ENCODE data around the gene NELFA.
A peak's percentile ranks its signal among the peaks of the same experiment; 100 is the strongest.

NELFA gene

DNA sequence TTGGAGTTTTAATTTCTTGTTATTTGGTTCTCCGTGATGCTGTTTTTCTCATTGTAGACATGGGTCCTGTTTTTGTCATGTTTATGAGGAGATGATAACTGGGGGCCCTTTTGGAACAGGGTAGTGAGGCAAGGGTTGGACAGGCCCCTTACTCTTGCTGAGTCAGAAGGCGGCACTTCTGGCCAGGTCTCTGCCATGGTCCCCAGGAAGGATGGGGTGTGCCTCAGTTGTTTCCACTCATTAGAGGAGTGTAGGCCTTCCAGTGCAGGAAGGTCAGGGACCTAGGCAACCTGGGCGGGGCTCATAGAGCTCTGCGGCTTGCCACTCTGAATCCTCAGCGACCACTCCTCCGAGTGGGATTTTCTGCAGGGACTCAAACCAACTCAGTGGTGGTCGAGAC, 68.2 kb downstream of the NELFA start:
- TF ChIP-seq, protein P1, sequence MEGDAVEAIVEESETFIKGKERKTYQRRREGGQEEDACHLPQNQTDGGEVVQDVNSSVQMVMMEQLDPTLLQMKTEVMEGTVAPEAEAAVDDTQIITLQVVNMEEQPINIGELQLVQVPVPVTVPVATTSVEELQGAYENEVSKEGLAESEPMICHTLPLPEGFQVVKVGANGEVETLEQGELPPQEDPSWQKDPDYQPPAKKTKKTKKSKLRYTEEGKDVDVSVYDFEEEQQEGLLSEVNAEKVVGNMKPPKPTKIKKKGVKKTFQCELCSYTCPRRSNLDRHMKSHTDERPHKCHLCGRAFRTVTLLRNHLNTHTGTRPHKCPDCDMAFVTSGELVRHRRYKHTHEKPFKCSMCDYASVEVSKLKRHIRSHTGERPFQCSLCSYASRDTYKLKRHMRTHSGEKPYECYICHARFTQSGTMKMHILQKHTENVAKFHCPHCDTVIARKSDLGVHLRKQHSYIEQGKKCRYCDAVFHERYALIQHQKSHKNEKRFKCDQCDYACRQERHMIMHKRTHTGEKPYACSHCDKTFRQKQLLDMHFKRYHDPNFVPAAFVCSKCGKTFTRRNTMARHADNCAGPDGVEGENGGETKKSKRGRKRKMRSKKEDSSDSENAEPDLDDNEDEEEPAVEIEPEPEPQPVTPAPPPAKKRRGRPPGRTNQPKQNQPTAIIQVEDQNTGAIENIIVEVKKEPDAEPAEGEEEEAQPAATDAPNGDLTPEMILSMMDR (IDR thresholded peaks at IDR 0.05; ENCODE audit: low read depth, low read length, missing control alignments): no peak
- Histone ChIP-seq H3K27ac (peak overlapping the region; percentile 26), H3K36me3 (replicated peaks) (peaks cover 4% of the 10 kb centered on the region), H3K27me3 (replicated peaks) (no peaks in the 10 kb centered on the region), H3K4me3 (ENCODE audit: low read depth, low read length) (no peak overlapping the region)
- DNase-seq: no peak
- in situ Hi-C loops (cut with HindIII; ENCODE audit: low pct_ligation_motif_present, low sequenced_read_pairs): no loop called here

DNA sequence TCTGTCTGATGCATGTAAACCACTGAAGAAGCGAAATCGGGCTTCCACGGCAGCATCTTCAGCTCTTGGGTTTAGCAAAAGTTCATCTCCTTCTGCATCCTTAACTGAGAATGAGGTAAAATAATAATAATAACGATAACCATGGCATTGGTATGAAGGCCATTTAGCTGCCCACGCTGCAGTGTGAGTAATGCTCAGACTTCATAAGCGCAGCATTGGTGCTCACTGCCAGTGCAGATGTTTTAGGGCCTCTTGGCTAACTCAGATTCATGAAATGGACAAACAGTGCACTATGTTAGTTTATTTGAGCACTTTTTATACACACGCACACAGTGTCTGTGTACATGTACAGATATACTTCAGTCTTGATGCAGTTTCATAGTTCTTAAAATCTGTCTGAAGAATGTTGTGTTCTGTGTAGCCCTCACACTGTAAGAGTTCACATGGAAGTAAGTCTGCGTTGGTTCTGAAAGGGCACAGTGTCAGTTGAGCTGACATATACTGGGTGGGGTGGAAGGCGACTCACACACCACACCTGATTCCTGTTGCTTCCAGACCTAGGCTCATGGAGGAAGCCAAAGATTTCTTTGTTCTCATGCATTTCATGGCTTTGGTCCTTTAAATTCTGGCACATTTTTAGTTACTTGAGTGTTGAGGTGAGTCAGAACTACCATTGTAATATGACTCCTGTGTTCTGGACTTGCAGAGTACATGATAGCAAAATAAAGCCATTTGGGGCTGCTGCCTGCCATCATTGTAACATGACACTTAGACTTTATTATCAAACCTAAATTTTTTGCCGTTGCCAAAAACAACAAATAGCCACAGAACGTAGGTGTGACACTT, 68.9 kb downstream of the NELFA start:
- peak; percentile 83 for DNase-seq
- Histone ChIP-seq H3K27ac (peak overlapping the region; percentile 74), H3K4me3 (ENCODE audit: low read depth, low read length) (no peak overlapping the region), H3K36me3 (replicated peaks) (peaks cover 8% of the 10 kb centered on the region), H3K27me3 (replicated peaks) (no peaks in the 10 kb centered on the region)
- in situ Hi-C loops (cut with HindIII; ENCODE audit: low pct_ligation_motif_present, low sequenced_read_pairs): no loop called here
- TF ChIP-seq, protein P1 (IDR thresholded peaks at IDR 0.05; ENCODE audit: low read depth, low read length, missing control alignments): no peak

DNA sequence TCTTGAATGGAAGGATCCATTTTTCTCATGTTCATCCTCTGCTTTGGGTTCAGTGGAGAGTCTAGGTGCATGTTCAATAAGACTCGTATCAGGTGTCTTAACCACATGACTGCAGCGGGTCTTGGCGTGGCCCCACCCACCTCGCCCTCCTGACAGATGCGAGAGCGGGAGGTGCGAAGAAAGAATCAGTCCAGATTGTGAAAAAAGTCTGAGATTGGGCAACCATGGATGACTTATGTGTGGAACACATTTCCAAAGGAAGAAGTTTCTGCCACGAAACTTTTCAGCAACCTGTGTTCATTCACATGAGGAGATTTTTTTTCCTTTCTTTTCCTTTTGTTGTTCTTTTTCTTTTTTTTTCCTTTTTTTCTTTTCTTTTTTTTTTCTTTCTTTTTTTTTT, 70.7 kb downstream of the NELFA start:
- DNase-seq: no peak
- Histone ChIP-seq H3K4me3 (ENCODE audit: low read depth, low read length) (no peak overlapping the region), H3K27me3 (replicated peaks) (no peaks in the 10 kb centered on the region), H3K36me3 (replicated peaks) (peaks cover 8% of the 10 kb centered on the region), H3K27ac (no peak overlapping the region)
- in situ Hi-C loops (cut with HindIII; ENCODE audit: low pct_ligation_motif_present, low sequenced_read_pairs): no loop called here
- TF ChIP-seq, protein P1 (IDR thresholded peaks at IDR 0.05; ENCODE audit: low read depth, low read length, missing control alignments): no peak

DNA sequence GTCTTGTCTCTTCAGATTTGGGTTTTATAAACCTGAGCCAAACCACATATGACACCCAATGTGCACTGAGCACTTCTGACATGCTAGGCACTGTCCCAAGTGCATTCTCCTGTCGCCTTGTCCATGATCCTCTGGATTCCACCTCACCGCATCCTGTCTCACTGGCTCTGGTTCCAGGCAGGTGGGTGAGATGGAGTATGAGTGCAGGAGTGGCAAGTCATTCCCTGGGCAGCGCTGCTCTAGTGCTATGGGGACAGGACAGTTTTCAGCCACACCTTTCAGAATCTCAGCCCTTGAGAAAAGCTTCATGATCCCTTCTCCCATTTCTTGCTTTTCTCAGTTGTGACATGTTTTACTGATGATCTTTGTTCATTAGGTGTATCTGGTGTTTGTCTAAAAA, 71.2 kb downstream of the NELFA start:
- peaks cover 13% of the 10 kb centered on the region for H3K36me3 ChIP-seq (replicated peaks)
- TF ChIP-seq, protein P1 (IDR thresholded peaks at IDR 0.05; ENCODE audit: low read depth, low read length, missing control alignments): no peak

DNA sequence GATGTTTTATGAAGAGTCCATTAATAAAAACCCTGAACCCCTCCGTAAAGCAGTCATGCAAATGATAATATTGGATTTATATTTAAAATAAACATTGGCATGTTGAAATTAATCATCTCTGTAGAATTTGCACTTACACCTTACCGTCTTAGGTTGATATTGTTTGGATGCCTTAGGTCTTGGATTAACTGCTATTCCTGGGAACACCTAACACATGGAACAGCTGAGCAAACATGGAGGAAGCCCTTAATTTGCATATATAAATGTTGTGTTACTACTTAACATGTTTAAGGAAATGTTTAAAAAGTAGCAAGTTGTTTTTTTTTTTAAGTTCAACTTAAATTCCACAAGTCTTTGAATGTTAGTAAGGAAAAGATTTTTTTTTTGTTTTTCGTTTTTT, 75.1 kb downstream of the NELFA start:
- H3K36me3 ChIP-seq (replicated peaks): peaks cover 18% of the 10 kb centered on the region
- in situ Hi-C loops (cut with HindIII; ENCODE audit: low pct_ligation_motif_present, low sequenced_read_pairs): no loop called here
- H3K4me3 ChIP-seq (ENCODE audit: low read depth, low read length): no peak overlapping the region
- TF ChIP-seq, protein P1 (IDR thresholded peaks at IDR 0.05; ENCODE audit: low read depth, low read length, missing control alignments): no peak
- H3K27me3 ChIP-seq (replicated peaks): no peaks in the 10 kb centered on the region
- DNase-seq: no peak
- H3K27ac ChIP-seq: no peak overlapping the region

More for the DNA sequence above, 71.2 kb downstream of the NELFA start:
- H3K4me3 ChIP-seq (ENCODE audit: low read depth, low read length): no peak overlapping the region
- DNase-seq: no peak
- no peaks in the 10 kb centered on the region for H3K27me3 ChIP-seq (replicated peaks)
- in situ Hi-C loops (cut with HindIII; ENCODE audit: low pct_ligation_motif_present, low sequenced_read_pairs): no loop called here
- no peak overlapping the region for H3K27ac ChIP-seq

Data from brain microvascular endothelial cell (primary cell).